ENCODE results near the gene PLA2R1. TPM values are rescaled to one million over a fixed set of nuclear protein-coding genes. Genes with fewer than 3 reads are reported as not detected.
A peak's percentile ranks its signal among the peaks of the same experiment; 100 is the strongest.

Gene PLA2R1
- total RNA-seq, 1 donor from 2014 or later: 46.5 TPM

- no peak for DNase-seq (ENCODE audit: low spot score)
- peak overlapping the region; percentile 73 for H3K27ac Mint-ChIP-seq (ENCODE audit: unreplicated experiment)
- H3K36me3 Mint-ChIP-seq (ENCODE audit: low read depth): peaks cover 35% of the 10 kb centered on the region
- no peaks in the 10 kb centered on the region for H3K27me3 Mint-ChIP-seq (ENCODE audit: low read depth)
- H3K4me3 Mint-ChIP-seq (ENCODE audit: unreplicated experiment): no peak overlapping the region
- H3K4me1 Mint-ChIP-seq (ENCODE audit: low read depth): peaks cover 29% of the 10 kb centered on the region
- TF ChIP-seq CTCF (IDR thresholded peaks at IDR 0.05): no peak
- no peaks in the 10 kb centered on the region for H3K9me3 Mint-ChIP-seq (ENCODE audit: low read depth)
Measured at GRCh38 chr2:160007111-160007510, 55.3 kb downstream of the PLA2R1 start.

- H3K9me3 Mint-ChIP-seq (ENCODE audit: low read depth): peaks cover 2% of the 10 kb centered on the region
- H3K4me3 Mint-ChIP-seq (ENCODE audit: unreplicated experiment): no peak overlapping the region
- peaks cover 32% of the 10 kb centered on the region for H3K4me1 Mint-ChIP-seq (ENCODE audit: low read depth)
- no peak for DNase-seq (ENCODE audit: low spot score)
- H3K36me3 Mint-ChIP-seq (ENCODE audit: low read depth): peaks cover 33% of the 10 kb centered on the region
- TF ChIP-seq CTCF (IDR thresholded peaks at IDR 0.05): no peak
- H3K27me3 Mint-ChIP-seq (ENCODE audit: low read depth): no peaks in the 10 kb centered on the region
- H3K27ac Mint-ChIP-seq (ENCODE audit: unreplicated experiment): peak overlapping the region; percentile 73
Measured at GRCh38 chr2:160006475-160006874, 55.9 kb downstream of the PLA2R1 start.

GRCh38 chr2:160005908-160006307 is 56.5 kb downstream of the PLA2R1 start:
- TF ChIP-seq CTCF (IDR thresholded peaks at IDR 0.05): no peak
- Mint-ChIP-seq H3K9me3 (ENCODE audit: low read depth) (peaks cover 6% of the 10 kb centered on the region), H3K4me3 (ENCODE audit: unreplicated experiment) (no peak overlapping the region), H3K4me1 (ENCODE audit: low read depth) (peaks cover 29% of the 10 kb centered on the region), H3K36me3 (ENCODE audit: low read depth) (peaks cover 33% of the 10 kb centered on the region), H3K27me3 (ENCODE audit: low read depth) (no peaks in the 10 kb centered on the region), H3K27ac (ENCODE audit: unreplicated experiment) (no peak overlapping the region)
- DNase-seq (ENCODE audit: low spot score): no peak

GRCh38 chr2:160005476-160005875 is 56.9 kb downstream of the PLA2R1 start:
- H3K36me3 Mint-ChIP-seq (ENCODE audit: low read depth): peaks cover 33% of the 10 kb centered on the region
- peaks cover 26% of the 10 kb centered on the region for H3K4me1 Mint-ChIP-seq (ENCODE audit: low read depth)
- no peak for TF ChIP-seq CTCF (IDR thresholded peaks at IDR 0.05)
- no peak overlapping the region for H3K27ac Mint-ChIP-seq (ENCODE audit: unreplicated experiment)
- no peaks in the 10 kb centered on the region for H3K27me3 Mint-ChIP-seq (ENCODE audit: low read depth)
- DNase-seq (ENCODE audit: low spot score): no peak
- H3K4me3 Mint-ChIP-seq (ENCODE audit: unreplicated experiment): no peak overlapping the region
- peaks cover 9% of the 10 kb centered on the region for H3K9me3 Mint-ChIP-seq (ENCODE audit: low read depth)

GRCh38 chr2:159998961-159999360 is 63.5 kb downstream of the PLA2R1 start:
- Mint-ChIP-seq H3K27me3 (ENCODE audit: low read depth) (no peaks in the 10 kb centered on the region), H3K27ac (ENCODE audit: unreplicated experiment) (peak overlapping the region; percentile 42), H3K36me3 (ENCODE audit: low read depth) (peaks cover 33% of the 10 kb centered on the region), H3K9me3 (ENCODE audit: low read depth) (peaks cover 11% of the 10 kb centered on the region), H3K4me3 (ENCODE audit: unreplicated experiment) (no peak overlapping the region), H3K4me1 (ENCODE audit: low read depth) (peaks cover 41% of the 10 kb centered on the region)
- no peak for DNase-seq (ENCODE audit: low spot score)
- peak; percentile 58 for TF ChIP-seq CTCF (IDR thresholded peaks at IDR 0.05)

All from chondrocyte (in vitro differentiated cells).